Measurements from ENCODE around the gene GBA3. TPM values are rescaled to one million over a fixed set of nuclear protein-coding genes. Genes with fewer than 3 reads are reported as not detected.

The GBA3 gene
- polyA plus RNA-seq, 2 of the 4 experiments (the other 2 are of a cell fraction), result not detected

- no peak for TF ChIP-seq PBX3 (IDR thresholded peaks at IDR 0.05)
- TF ChIP-seq JUNB (IDR thresholded peaks at IDR 0.05), result no peak
- no peak for TF ChIP-seq HOXA7 (CRISPR knock-in tag; IDR thresholded peaks at IDR 0.05)
- TF ChIP-seq NR3C1 (IDR thresholded peaks at IDR 0.05), result no peak
- TF ChIP-seq BCL3 (IDR thresholded peaks at IDR 0.05), result no peak
- TF ChIP-seq USF2 (IDR thresholded peaks at IDR 0.05), result no peak
- TF ChIP-seq MYC (IDR thresholded peaks at IDR 0.05; ENCODE audit: borderline replicate concordance, low read length), result no peak
- TF ChIP-seq ATOH8 (CRISPR knock-in tag; IDR thresholded peaks at IDR 0.05; ENCODE audit: low read depth), result no peak
These were observed 4.5 kb upstream of the GBA3 start (continued) for GRCh38 chr4:22688236-22688635.

- ATAC-seq (no peak), FAIRE-seq (no peak), DNase-seq (ENCODE audit: low read depth in 1 of 2, low spot score in 1 of 2) (no peak)
- TF ChIP-seq NPAS2 (CRISPR knock-in tag; IDR thresholded peaks at IDR 0.05; ENCODE audit: borderline replicate concordance) (no peak), EHMT2 (IDR thresholded peaks at IDR 0.05; ENCODE audit: low read depth) (no peak), PHF8 (IDR thresholded peaks at IDR 0.05; ENCODE audit: borderline replicate concordance, low read depth) (no peak), FOSB (CRISPR knock-in tag; IDR thresholded peaks at IDR 0.05) (no peak), SMC3 (IDR thresholded peaks at IDR 0.05) (no peak)
- POLR2A ChIA-PET, result no interaction called here
- H3K27ac ChIP-seq, result no peak overlapping the region
- no peak overlapping the region for H3K4me2 ChIP-seq
- WGBS (ENCODE audit: missing lambda C conversion rate), result 37% methylated on average over 3 of the region's 3 CpGs
- CTCF ChIA-PET, result interaction anchor here (1.2 kb wide), 1 partner anchor 900 kb away, joined by 5 read pairs; no protein-coding TSS in a partner anchor
- no peak overlapping the region for H3K4me3 ChIP-seq
- H3K4me1 ChIP-seq, result no peaks in the 10 kb centered on the region
- H3K9me3 ChIP-seq, result no peaks in the 10 kb centered on the region
These were observed 3.3 kb upstream of the GBA3 start for GRCh38 chr4:22689428-22689827.

GRCh38 chr4:22695029-22695428 is 2.3 kb downstream of the GBA3 start:
- no peak for FAIRE-seq
- no peak for ATAC-seq

GRCh38 chr4:22695917-22696316 is 3.2 kb downstream of the GBA3 start:
- Histone ChIP-seq H3K27ac (no peak overlapping the region), H3K4me3 (no peak overlapping the region), H3K9me3 (no peaks in the 10 kb centered on the region), H3K4me2 (no peak overlapping the region), H3K4me1 (no peaks in the 10 kb centered on the region)
- CTCF ChIA-PET, result interaction anchor here (0.6 kb wide), 1 partner anchor 246 kb away, joined by 3 read pairs; no protein-coding TSS in a partner anchor
- FAIRE-seq (no peak), DNase-seq (ENCODE audit: low read depth in 1 of 2, low spot score in 1 of 2) (no peak), ATAC-seq (no peak)
- 0% methylated on average over 2 of the region's 3 CpGs for WGBS (ENCODE audit: missing lambda C conversion rate)
- POLR2A ChIA-PET, result no interaction called here
- no peak for TF ChIP-seq ATOH8 (CRISPR knock-in tag; IDR thresholded peaks at IDR 0.05; ENCODE audit: low read depth)
- TF ChIP-seq TP53 (CRISPR knock-in tag; IDR thresholded peaks at IDR 0.05), result no peak
- no peak for TF ChIP-seq CHD4 (IDR thresholded peaks at IDR 0.05; ENCODE audit: borderline replicate concordance)
- no peak for TF ChIP-seq REST (IDR thresholded peaks at IDR 0.05)
- TF ChIP-seq E2F6 (IDR thresholded peaks at IDR 0.05; ENCODE audit: borderline replicate concordance, low read depth), result no peak
- no peak for TF ChIP-seq RNF2 (IDR thresholded peaks at IDR 0.05; ENCODE audit: borderline replicate concordance, low read depth)
- no peak for TF ChIP-seq HES2 (IDR thresholded peaks at IDR 0.05)
- TF ChIP-seq MYC (IDR thresholded peaks at IDR 0.05; ENCODE audit: borderline replicate concordance, low read length), result no peak
- no peak for TF ChIP-seq TFCP2L1 (CRISPR knock-in tag; IDR thresholded peaks at IDR 0.05)
- TF ChIP-seq CHD2 (IDR thresholded peaks at IDR 0.05; ENCODE audit: low read length, partially characterized antibody), result no peak

More at GRCh38 chr4:22695029-22695428, 2.3 kb downstream of the GBA3 start:
- WGBS (ENCODE audit: missing lambda C conversion rate), result 33% methylated on average over 1 of the region's 1 CpG
- Histone ChIP-seq H3K4me2 (no peak overlapping the region), H3K4me1 (no peaks in the 10 kb centered on the region), H3K9me3 (no peaks in the 10 kb centered on the region), H3K4me3 (no peak overlapping the region), H3K27ac (no peak overlapping the region)
- DNase-seq (ENCODE audit: low read depth in 1 of 2, low spot score in 1 of 2), result no peak
- TF ChIP-seq HEYL (CRISPR knock-in tag; IDR thresholded peaks at IDR 0.05) (no peak), FOXS1 (CRISPR knock-in tag; IDR thresholded peaks at IDR 0.05) (no peak), ZC3H11A (IDR thresholded peaks at IDR 0.05) (no peak)
- POLR2A ChIA-PET, result no interaction called here
- CTCF ChIA-PET, result interaction anchor here (0.6 to 1.4 kb wide), 2 partner anchors 189 to 906 kb away, joined by 4 read pairs; no protein-coding TSS in a partner anchor

Data from A549 (cell line).